ENCODE data around the gene SFMBT2.
A peak's percentile ranks its signal among the peaks of the same experiment; 100 is the strongest.
"Not testable (repeated sequence)": the region's sequence is repeated elsewhere in the genome, so short reads cannot be mapped to it uniquely, and the experiment has no call there.

Gene SFMBT2

GRCh38 chr10:7320072-7320471, 90.8 kb downstream of the SFMBT2 start:
- no peak for DNase-seq (ENCODE audit: low read depth)

GRCh38 chr10:7319632-7320031, 91.2 kb downstream of the SFMBT2 start:
- DNase-seq (ENCODE audit: low read depth): no peak

GRCh38 chr10:7318836-7319235, 92.0 kb downstream of the SFMBT2 start:
- DNase-seq (ENCODE audit: low read depth): no peak

DNA sequence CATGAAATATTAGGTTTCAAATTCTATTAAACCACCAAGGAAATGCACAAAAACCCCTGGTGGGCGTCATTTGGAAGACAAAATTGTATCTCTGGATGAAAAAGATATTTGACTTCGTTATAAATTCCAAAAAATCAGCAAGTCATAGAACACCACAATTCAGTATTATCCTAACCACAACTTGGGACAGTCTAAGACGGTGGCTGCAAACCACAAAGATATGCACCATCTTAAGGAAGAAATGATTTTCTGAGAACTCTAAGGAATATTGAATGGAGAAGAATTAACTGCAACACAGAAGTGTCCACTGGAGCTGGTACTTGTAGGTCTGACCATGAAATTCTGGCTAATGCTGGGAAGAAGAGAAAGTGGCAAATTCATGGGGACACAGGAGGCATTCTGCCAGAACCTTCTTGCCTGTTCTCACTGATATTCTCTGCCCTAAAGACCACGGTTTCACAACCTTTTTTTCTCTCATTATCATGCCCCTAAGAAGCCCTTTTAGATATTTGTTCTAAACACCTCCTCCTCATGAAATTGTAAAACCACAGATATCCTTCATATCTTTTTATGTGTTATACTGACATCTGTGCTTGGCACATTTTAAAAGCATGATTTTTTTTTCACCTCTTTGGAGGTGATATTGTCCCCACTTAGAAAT, 92.9 kb downstream of the SFMBT2 start:
- DNase-seq (ENCODE audit: low read depth): no peak

DNA sequence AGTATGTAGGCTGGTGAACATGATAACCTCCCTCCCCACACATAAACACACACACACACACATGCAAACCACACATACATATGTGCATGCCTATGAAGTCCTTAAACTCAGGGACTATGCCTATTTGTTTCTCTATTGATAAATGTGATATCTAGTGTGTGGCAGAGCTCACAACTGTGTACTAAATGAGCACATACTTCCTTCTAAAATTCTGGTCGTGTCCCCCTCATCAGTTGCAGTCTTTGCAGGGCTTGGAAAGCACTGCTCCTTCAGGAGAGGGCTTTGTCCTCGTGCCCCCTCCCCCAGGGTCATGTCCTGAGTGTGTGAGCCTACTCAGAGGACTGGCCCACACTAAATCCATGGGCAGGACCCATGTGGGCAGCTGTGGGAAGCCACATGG, 94.0 kb downstream of the SFMBT2 start:
- no peak for DNase-seq (ENCODE audit: low read depth)

GRCh38 chr10:7315906-7316305, 94.9 kb downstream of the SFMBT2 start:
- DNase-seq (ENCODE audit: low read depth): no peak

GRCh38 chr10:7314170-7314569, 96.7 kb downstream of the SFMBT2 start:
- DNase-seq (ENCODE audit: low read depth): no peak

GRCh38 chr10:7312488-7312857, 98.4 kb downstream of the SFMBT2 start:
- no peak for DNase-seq (ENCODE audit: low read depth)

- DNase-seq (ENCODE audit: low read depth): not testable (repeated sequence)
Observed at GRCh38 chr10:7311850-7312487, 98.9 kb downstream of the SFMBT2 start.

DNA sequence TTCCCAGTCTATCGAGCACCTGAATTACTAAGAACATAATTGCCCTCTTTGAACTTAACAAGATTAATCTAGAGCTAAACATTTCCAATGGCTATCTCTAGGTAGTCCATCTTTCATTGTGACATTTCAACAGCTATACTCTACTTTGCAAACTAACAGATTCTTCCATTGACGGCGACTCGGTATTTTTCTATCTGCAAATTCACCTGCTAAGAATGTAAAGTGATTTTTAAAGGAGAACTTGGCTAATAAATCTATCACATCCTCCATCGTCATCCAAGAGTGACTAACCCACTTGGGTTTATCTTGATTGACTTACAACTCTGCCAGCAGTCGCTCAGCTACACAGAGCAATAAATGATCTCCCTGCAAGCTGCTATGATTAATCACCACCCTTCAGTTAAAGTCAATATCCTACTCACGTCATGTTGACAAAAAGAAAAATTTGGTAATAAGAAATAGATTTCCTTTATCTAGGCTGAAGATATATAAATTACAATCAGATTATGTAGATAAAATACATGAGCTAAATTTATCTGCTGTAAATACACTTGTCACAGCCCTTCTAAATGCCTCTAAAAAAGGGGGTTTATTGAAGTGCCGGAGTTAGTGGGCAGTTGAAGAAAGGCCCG, 99.5 kb downstream of the SFMBT2 start:
- DNase-seq (ENCODE audit: low read depth): no peak

- no peak for DNase-seq (ENCODE audit: low read depth)
Observed at GRCh38 chr10:7310076-7310475, 100.8 kb downstream of the SFMBT2 start.

GRCh38 chr10:7308826-7309225, 102.0 kb downstream of the SFMBT2 start:
- no peak for DNase-seq (ENCODE audit: low read depth)

GRCh38 chr10:7306616-7307015, 104.2 kb downstream of the SFMBT2 start:
- DNase-seq (ENCODE audit: low read depth): no peak

DNA sequence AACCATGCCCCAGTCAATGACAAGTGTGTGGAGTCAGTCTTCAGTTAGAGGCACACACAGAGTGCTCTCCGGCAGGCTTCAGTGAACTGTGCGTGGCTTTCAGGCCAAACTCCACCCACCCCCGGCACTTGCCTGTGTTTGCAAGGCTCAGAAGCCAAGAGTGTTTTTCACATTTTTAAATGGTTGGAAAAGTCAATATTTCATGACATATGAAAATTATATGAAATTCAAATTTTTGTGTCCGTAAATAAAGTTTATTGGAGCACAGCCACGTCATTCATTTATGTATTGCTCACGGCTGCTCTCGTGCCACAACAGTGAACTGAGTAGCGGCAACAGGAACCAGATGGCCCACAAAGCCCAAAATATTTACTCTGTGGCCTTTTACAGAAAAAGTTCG, 104.7 kb downstream of the SFMBT2 start:
- DNase-seq (ENCODE audit: low read depth): no peak

GRCh38 chr10:7305053-7305452, 105.8 kb downstream of the SFMBT2 start:
- DNase-seq (ENCODE audit: low read depth): no peak

GRCh38 chr10:7304110-7304509, 106.7 kb downstream of the SFMBT2 start:
- DNase-seq (ENCODE audit: low read depth): no peak

DNA sequence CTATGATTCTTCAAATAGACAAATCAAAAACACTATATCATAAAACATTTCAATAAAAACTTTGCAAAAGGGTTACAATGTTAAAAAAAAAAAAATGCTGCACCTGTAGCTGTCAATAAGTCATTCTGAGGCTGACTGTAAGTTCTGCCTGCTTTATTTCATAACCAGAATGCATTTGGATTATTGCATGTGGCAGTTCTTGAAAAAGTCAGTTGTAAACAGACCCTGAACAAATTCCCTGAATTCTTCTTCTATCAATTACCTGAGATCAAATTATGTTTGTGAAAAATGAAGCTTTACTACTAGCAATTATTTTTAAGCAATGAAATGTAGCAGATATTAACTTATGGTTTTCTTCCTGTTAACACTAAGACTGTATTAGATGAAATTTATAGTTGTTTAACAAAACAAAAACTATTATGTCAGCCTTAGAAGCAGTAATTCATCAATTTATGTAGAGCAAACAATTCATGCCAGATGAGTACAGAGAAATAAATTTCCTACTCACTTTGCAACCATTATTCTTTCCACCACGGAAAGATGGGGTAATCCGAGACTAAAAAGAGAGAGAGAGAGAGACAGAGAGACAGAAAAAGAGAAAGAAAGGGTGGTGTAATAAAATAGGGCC, 107.8 kb downstream of the SFMBT2 start:
- DNase-seq (ENCODE audit: low read depth): peak; percentile 5

DNA sequence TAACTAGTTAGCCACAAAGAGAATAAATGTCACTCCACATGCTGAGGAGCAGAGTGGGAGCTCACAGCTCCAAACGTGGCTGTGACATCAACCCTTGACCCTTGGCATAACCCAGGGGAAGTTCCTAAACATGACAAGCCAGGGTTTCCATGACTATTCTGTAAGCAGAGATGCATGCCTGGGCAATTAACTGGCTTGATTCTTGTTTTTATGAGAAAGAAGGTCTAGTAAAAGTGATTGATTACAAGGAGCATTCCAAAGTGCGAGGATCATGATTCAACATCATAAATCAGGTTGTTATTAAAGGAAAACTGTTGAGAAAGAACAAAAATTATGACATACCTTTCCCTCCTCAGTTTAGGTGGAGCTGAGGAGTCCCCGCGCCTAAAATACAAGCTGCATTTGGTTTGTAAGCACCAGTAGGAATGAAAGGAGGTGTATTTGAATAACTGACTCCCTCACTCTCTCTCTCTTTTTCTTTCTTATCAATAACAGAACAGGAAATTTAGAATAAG, 108.4 kb downstream of the SFMBT2 start:
- DNase-seq (ENCODE audit: low read depth): peak; percentile 22

DNA sequence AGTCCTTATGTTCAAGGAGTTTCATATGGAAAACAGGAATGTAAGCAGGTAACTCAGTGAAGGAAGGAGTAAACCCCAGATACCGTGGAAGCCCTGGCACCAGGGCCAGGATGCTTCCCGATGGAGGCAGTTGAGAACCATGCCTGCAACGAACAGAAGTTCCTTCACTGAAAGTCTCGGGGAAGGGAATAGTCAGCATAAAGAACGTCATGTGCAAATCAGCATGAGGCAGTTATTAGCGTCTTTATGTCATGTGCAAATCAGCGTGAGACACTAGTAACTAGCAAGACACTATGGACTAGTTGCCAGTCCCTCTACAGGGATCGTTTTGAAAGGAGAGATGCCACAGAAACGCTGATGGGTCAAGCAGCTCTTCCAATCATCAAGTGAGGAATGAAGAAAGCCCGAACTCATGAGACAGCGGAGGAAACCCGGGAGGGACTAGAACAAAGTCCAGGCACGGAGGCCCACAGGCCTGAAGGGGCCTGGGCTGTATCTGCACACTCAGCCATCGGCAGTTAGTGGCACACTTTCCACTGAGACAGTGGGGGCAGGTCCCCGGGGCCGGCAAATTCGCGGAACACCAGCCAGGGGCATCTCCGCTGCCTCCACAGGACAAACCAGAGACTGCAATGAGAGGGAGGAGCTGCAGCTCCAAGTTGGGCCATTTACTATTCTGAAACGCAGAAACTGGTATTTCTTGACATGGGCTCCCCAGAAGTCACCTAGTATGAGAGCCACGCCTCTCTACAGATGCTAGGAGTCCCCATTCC, 109.6 kb downstream of the SFMBT2 start:
- DNase-seq (ENCODE audit: low read depth): no peak

DNA sequence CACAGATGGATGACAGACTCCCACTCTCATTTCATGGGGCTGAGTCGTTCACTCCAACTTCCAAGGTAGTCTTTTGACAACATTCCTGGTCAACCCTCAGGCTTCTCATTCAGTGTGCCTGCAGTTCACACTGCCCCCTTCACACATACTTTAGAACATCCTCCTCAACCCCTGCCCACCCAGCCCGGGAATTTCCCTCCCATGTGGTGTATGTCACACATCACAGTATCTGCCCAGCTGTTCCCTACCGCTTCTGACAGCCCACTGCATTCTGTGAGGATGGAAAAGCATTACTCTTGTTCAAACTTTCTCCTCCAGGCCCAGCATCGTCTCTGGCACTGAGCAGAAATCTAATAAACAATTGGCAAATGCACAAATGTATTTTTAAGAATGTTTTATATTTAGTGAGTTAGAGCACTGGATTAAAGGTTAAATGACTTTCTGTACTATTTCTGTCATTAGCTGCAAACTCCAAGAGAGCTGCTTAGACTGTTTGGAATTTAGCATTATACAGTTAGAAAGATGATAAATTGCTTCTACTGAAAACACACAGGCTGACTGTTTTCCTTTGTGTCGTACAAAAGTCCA, 110.4 kb downstream of the SFMBT2 start:
- no peak for DNase-seq (ENCODE audit: low read depth)

- DNase-seq (ENCODE audit: low read depth): not testable (repeated sequence)
Observed at GRCh38 chr10:7299601-7300325, 111.1 kb downstream of the SFMBT2 start.
